DMS79 (cell line): Measurements from ENCODE around the gene ADAP2.
"Not testable (repeated sequence)": the region's sequence is repeated elsewhere in the genome, so short reads cannot be mapped to it uniquely, and the experiment has no call there.

Source experiments
- DNase-seq: peaks from one replicate; lab custom pipeline; 2025; lab: John Stamatoyannopoulos, UW

The ADAP2 gene

GRCh38 chr17:30930495-30930894 lies 8.8 kb downstream of the ADAP2 start:
- no peak for DNase-seq

GRCh38 chr17:30931582-30931981 lies 9.8 kb downstream of the ADAP2 start:
- not testable (repeated sequence) for DNase-seq

- DNase-seq = no peak
Observed at GRCh38 chr17:30933966-30934365, 12.2 kb downstream of the ADAP2 start.

- DNase-seq = no peak
Observed at GRCh38 chr17:30939051-30939689, 17.4 kb downstream of the ADAP2 start.

GRCh38 chr17:30942308-30943079 lies 20.7 kb downstream of the ADAP2 start:
- DNase-seq = no peak

GRCh38 chr17:30947796-30948195 lies 26.1 kb downstream of the ADAP2 start:
- DNase-seq = no peak

- no peak for DNase-seq
Observed at GRCh38 chr17:30950189-30950588, 28.4 kb downstream of the ADAP2 start.

- no peak for DNase-seq
Observed at GRCh38 chr17:30950669-30951399, 29.1 kb downstream of the ADAP2 start.

- no peak for DNase-seq
Observed at GRCh38 chr17:30952638-30953393, 31.1 kb downstream of the ADAP2 start.

GRCh38 chr17:30954046-30954830 lies 32.5 kb downstream of the ADAP2 start:
- DNase-seq = no peak

- no peak for DNase-seq
Observed at GRCh38 chr17:30956764-30957374, 35.1 kb downstream of the ADAP2 start.

- DNase-seq = no peak
Observed at GRCh38 chr17:30957741-30958140, 36.0 kb downstream of the ADAP2 start.

- DNase-seq = no peak
Observed at GRCh38 chr17:30958187-30958586, 36.4 kb downstream of the ADAP2 start.

- DNase-seq = no peak
Observed at GRCh38 chr17:30961209-30962188, 39.8 kb downstream of the ADAP2 start.

- DNase-seq = not testable (repeated sequence)
Observed at GRCh38 chr17:30964312-30964711, 42.6 kb downstream of the ADAP2 start.

GRCh38 chr17:30964876-30965275 lies 43.1 kb downstream of the ADAP2 start:
- DNase-seq = no peak

GRCh38 chr17:30965686-30966085 lies 43.9 kb downstream of the ADAP2 start:
- no peak for DNase-seq

GRCh38 chr17:30967911-30968310 lies 46.2 kb downstream of the ADAP2 start:
- DNase-seq = not testable (repeated sequence)

- DNase-seq = peak; percentile 47
Observed at GRCh38 chr17:30969989-30970830, 48.5 kb downstream of the ADAP2 start.
